ENCODE data around the gene LEFTY2.
A peak's percentile ranks its signal among the peaks of the same experiment; 100 is the strongest.
"Not testable (repeated sequence)": the region's sequence is repeated elsewhere in the genome, so short reads cannot be mapped to it uniquely, and the experiment has no call there.

The LEFTY2 gene, protein sequence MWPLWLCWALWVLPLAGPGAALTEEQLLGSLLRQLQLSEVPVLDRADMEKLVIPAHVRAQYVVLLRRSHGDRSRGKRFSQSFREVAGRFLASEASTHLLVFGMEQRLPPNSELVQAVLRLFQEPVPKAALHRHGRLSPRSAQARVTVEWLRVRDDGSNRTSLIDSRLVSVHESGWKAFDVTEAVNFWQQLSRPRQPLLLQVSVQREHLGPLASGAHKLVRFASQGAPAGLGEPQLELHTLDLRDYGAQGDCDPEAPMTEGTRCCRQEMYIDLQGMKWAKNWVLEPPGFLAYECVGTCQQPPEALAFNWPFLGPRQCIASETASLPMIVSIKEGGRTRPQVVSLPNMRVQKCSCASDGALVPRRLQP
- total RNA-seq: 0 reads per million in 2 donors

DNA sequence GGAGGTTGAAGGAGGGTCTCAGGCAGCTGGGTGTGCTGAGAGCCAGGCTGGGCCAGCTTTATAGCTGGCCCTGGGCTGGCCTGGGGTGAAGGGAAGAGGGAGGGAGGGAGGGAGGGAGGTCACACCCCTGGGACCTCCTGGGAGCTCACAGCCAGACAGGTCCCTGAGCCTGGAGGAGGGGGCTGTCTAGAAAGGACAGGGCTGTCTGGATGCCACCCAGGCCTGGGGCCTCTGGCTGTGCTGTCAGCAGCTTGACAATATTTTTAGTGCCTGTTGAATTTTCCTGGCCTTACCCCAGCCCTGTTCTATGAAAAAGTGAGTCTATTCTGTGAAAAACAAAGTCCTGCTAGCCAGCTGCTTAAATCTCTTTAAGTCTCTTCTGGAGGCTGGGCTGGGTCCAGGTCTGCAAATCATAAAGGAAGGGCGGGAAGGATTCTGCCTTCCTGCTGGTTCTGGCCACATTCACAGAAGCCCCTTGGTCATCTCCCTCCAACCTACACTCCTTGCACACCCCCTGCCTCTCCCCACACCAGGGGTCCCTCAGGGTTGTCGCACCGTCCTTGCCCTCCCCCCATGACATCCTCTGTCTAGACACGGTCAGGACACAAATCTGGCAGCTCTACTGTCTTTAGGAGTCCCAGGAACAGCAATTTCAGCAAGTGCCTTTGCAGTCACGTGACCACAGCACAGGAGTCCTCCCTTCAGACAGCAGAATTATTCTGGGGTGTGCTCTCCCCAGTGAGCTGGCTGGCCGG lies at the start of gene LEFTY2:
TSS of gene LEFTY2 (minus strand) at position 34 of the 755 bp plus-strand sequence. CDS start 80 bp downstream, outside the sequence.
- no peak for DNase-seq

GRCh38 chr1:225987491-225988316 lies 46.7 kb upstream of the LEFTY2 start:
- no peak for DNase-seq

DNA sequence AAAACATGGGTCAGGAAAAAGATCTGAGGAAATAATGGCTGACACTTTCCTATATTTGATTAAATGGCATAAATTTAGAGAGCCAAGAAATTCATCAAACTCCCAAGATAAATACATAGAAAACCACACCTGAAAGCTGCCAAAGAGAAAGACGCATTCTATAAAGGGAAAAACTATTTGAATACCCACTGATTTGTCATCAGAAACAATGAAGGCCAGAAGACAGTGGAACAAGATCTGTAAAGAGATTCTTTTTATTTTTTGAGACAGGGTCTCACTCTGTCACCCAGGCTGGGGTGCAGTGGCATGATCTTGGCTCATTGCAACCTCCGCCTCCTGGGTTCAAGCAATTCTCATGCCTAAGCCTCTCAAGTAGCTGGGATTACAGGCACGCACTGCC lies 40.7 kb upstream of the LEFTY2 start:
- DNase-seq: no peak

DNA sequence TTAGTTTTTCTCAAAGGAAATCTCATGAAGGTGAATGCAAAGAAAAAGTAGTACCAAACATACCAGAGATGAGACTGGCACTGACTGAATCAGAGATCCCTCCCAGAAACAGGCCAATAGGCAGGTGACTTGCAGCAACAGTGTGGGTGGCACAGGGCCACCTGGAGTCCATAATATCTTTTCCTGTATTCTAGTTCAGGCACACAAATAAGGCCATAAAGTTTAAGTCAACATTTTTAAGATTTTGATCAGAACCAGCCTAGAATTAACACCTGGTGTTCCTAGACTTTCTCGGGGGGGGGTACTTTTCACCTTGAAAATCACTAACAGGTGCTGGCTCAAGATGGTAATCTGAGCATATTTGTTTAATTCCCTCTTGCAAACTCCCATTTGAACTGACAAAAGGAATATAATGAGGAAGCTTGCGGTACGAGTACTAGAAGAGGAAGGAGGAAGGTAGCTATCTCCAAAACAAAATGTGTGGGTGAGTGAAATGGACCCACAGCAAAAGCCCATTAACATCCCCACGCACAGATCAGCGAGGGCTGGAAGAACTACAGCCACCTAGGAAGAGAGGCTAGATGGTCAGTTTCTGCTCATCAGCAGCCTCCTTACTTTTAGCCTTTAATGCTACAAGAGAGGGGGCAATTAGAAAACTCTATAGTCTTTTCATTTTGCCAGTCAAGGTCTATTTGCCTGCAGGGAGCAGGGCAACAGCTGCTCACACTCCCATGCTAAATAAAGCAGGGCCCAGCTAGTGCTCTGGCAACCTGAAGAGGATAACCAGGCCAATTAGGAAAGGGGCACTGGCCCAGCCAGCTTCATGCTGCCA lies 39.2 kb upstream of the LEFTY2 start:
- no peak for DNase-seq

DNA sequence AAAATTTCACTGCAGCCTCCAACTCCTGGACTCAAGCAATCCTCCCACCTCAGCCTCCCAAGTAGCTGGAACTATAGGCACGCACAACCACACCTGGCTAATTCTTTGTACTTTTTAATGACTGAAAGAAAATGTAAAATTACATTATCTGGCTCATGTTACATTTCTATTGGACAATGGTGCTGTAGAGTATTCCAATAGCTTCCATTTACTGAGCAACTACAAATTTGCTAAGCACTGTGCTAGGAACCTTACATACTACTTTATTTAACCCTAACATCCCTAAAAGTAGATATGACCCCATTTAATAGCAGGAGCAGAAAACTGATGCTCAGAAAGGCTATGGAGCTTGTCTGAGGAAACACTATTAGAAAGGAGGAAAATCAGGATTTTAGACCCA lies 38.4 kb upstream of the LEFTY2 start:
- no peak for DNase-seq

DNA sequence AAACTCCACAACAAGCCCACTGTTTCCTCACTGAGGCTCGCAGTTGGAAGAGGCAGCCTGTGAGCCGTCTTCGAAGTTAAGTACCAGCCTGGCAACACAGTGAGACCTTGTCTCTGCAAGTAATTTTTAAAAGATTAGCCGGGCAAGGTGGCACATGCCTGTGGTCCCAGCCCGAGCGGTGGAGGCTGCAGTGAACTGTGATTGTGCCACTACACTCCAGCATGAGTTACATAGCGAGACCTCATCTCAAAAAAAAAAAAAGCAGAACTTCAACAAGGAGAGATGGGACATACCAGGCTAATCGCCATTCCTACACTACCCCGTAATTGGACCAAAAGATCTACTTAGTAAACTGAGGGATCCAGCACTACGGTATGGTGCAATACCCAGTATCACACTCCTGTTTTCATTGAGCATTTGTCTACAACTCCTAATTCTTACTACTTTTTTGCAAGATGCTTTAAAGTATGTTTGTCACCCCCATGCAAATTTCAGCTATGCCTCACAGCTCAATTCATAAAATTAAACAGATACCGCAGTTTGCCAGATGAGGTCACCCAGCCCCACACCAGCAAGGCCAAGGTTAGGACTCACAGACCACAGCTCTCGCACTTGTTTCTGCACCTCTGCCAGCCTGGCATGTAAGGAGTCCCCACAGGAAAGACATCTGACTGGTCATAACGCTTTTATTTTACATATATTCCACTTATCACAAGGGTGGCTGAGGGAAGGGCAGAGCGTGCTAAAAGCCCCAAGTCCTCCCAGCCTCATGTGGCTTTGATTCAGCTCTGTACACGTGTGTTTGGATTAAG lies 37.1 kb upstream of the LEFTY2 start:
- DNase-seq: no peak

DNA sequence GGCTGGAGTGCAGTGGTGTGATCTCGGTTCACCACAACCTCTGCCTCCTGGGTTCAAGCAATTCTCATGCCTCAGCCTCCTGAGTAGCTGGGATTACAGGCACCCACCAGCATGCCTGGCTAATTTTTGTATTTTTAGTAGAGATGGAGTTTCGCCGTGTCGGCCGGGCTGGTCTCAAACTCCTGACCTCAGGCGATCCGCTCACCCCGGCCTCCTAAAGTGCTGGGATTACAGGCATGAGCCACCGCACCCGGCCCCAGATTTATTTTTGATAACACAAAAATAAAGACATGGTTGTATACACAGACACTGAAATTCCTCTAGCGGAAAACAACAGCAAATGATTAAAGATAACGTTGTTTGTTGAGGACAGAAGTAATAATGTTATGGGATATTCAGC lies 34.1 kb upstream of the LEFTY2 start:
- not testable (repeated sequence) for DNase-seq

- no peak for DNase-seq
Observed at GRCh38 chr1:225974454-225974853, 33.4 kb upstream of the LEFTY2 start.

DNA sequence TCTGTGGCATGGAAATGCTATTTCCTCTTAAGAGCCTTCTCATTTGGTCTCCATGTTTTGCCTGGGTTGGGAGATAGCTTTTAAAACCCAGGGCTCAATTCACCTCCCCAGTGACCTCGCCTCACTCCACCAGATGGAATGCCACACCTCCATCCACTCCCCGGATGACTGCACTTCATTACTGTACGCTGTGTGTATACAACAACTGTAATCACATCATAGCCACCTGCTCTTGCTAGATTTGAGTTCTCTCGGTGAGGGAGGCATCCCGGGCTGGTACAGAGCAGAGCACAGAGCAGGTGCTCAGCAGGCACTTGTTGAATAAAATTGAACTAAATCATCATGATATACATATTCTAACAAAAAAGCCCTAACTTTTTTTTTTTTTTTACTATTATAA lies 32.1 kb upstream of the LEFTY2 start:
- DNase-seq: no peak

DNA sequence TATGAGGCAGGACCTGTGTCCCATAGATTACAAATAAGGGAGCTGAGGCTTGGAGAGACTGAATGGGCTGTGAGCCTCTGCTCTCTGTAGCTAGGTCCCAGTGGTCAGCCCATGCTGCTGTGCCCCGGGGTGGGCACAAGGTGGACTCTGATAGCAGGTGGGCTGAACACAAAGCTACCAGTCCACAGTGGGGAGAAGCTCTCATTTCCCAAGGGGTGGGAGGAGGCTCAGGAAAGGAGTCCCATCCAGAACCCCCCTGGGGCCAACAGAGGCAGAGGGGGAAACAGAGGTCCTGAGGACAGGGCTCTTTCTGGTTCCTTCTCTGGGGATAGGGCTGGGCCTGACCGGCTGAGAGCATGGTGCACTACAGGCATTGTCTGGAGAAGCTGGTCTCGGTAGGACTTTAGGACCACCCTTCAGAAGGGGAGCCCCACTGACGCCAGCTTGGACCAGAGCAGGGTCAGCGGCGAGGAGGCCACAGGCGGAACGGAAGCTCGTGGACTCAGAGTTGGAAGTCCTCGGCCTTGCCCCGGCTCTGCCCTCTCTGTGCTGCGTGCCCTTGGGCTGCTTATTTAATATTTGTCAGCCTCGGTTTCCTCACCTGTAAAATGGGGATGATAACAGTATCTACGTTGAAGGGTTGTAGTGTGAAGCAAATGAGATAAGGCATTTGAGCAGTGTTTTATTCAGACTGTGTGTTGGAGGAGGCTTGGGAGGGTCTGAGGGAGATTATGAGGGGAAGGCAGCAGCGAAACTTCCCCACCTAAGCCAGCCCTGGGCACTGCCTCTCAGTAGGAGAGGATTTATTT lies 31.5 kb upstream of the LEFTY2 start:
- DNase-seq: no peak

- not testable (repeated sequence) for DNase-seq
Observed at GRCh38 chr1:225970592-225971157, 29.7 kb upstream of the LEFTY2 start.

DNA sequence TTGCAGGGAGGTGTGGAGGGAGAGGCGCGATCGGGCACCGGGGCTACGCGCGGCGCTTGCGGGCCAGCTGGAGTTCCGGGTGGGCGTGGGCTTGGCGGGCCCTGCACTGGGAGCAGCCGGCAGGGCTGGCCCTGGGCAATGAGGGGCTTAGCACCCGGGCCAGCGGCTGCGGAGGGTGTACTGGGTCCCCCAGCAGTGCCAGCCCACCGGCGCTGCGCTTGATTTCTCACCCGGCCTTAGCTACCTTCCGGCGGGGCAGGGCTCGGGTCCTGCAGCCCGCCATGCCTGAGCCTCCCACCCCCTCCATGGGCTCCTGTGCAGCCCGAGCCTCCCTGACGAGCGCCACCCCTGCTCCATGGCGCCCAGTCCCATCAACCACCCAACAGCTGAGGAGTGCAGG lies 28.7 kb upstream of the LEFTY2 start:
- not testable (repeated sequence) for DNase-seq

- DNase-seq: no peak
Observed at GRCh38 chr1:225965231-225965630, 24.2 kb upstream of the LEFTY2 start.

GRCh38 chr1:225963735-225964530 lies 22.9 kb upstream of the LEFTY2 start:
- no peak for DNase-seq

DNA sequence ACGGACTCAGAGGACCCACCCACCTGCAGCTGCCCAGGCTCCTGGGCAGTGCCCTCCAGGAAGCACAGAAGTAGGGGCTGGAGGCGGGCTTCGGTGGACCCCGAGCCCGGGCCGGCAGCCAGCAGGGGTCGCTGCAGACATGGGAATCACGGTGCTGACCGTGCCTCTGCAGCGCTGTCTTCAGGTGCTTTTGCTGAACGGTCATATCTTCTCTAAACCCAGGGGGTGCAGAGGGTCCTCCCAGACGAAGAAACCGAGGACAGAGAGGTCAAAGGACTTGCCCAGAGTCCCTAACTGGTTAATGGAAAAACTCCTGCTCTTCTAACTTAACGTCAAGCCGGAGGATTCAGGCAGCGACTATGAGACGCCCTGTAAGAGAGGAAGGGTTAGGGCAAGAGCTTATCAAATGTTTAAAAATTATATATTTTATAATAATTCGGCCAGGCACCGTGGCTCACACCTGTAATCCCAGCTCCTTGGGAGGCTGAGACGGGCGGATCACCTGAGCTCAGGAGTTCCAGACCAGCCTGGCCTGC lies 21.5 kb upstream of the LEFTY2 start:
- DNase-seq: peak; percentile 58

DNA sequence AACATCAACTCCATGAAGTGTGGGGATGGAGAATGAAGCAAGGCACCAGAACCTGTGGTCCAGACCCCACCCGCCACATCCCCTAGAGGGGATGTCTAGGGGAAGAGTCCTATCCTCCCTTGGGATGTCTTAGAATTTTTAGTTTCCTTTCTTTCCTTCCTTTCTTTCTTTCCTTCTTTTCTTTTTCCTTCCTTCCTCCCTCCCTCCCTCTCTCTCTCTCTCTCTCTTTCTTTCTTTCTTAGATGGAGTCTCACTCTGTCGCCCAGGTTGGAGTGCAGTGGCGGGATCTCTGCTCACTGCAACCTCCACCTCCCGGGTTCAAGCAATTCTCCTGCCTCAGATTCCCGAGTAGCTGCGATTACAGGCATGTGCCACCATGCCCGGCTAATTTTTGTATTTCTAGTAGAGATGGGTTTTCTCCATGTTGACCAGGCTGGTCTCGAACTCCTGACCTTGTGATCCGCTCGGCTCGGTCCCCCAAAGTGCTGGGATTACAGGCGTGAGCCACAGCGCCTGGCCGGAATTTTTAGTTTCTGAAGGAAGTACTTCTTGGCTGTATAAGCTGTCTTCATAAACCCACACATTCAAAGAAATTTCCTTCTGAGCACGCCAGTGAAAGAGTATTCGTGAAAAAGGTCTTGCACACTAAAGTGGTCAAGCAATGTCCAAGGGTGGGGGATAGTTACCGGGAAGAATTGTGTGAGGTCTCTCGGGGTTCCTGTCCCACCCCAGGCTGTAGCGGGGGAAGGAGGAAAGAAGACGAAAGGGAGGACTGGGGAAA lies 20.8 kb upstream of the LEFTY2 start:
- DNase-seq: no peak

- no peak for DNase-seq
Observed at GRCh38 chr1:225958041-225958440, 17.0 kb upstream of the LEFTY2 start.

GRCh38 chr1:225954753-225955152 lies 13.7 kb upstream of the LEFTY2 start:
- DNase-seq: no peak
